SU-DHL-6 (cell line): ENCODE results near the gene MTFMT.

Experiments used
- H2AFZ ChIP-seq: fragments of 200-600 bp; sonication (generic); 2 replicates; pipeline ENCODE4 v1.6.1; 2014; ENCODE audit warnings: low read depth, mild to moderate bottlenecking, moderate library complexity, mixed read lengths, antibody characterized with exemption, low read length; ENCODE audit not compliant: severe bottlenecking
- H3F3A ChIP-seq: fragments of 200-600 bp; shearing (Covaris generic); 2 replicates; pipeline ENCODE4 v1.6.0; 2016; ENCODE audit warnings: antibody characterized with exemption, mild to moderate bottlenecking; ENCODE audit not compliant: insufficient read depth
- H3K27ac ChIP-seq: fragments of 200-600 bp; sonication (generic); 2 replicates; pipeline ENCODE4 v1.5.1; 2016; ENCODE audit warnings: low read depth, mild to moderate bottlenecking, low read length, moderate library complexity, mixed read lengths
- H3K27me3 ChIP-seq: fragments of 200-600 bp; sonication (generic), shearing (Covaris generic); 2 replicates; pipeline ENCODE4 v1.6.0; 2014; ENCODE audit warnings: mild to moderate bottlenecking, low read length
- H3K36me3 ChIP-seq: fragments of 200-600 bp; sonication (generic); 2 replicates; pipeline ENCODE4 v1.6.1; 2014; ENCODE audit warnings: mild to moderate bottlenecking, low read length, mixed read lengths
- H3K4me2 ChIP-seq: fragments of 300-600, 200-600 bp; shearing (Covaris generic), sonication (generic); 2 replicates; pipeline ENCODE4 v1.6.0; 2014; ENCODE audit warnings: low read length, low read depth, mild to moderate bottlenecking; ENCODE audit not compliant: poor library complexity, severe bottlenecking
- H3K4me3 ChIP-seq: fragments of 200-600 bp; sonication (generic); 2 replicates; pipeline ENCODE4 v1.5.1; 2014; ENCODE audit warnings: antibody characterized with exemption, low read length, mild to moderate bottlenecking, mixed read lengths; ENCODE audit not compliant: insufficient read depth, poor library complexity, severe bottlenecking
- H3K79me2 ChIP-seq: fragments of 200-600 bp; sonication (generic); 2 replicates; pipeline ENCODE4 v1.6.1; 2014; ENCODE audit warnings: mild to moderate bottlenecking, low read length, moderate library complexity; ENCODE audit not compliant: insufficient read depth
- H3K9ac ChIP-seq: fragments of 200-600 bp; sonication (generic); 2 replicates; pipeline ENCODE4 v1.7.0; 2014; ENCODE audit warnings: mild to moderate bottlenecking, low read length
- H3K9me2 ChIP-seq: fragments of 200-600 bp; sonication (generic); replicated peaks from 2 replicates; pipeline ENCODE4 v1.6.1; 2014; ENCODE audit warnings: low read length; ENCODE audit not compliant: insufficient read depth
- H3K9me3 ChIP-seq: fragments of 200-600 bp; sonication (generic); 2 replicates; pipeline ENCODE4 v1.6.1; 2014; ENCODE audit warnings: low read length, mixed read lengths; ENCODE audit not compliant: insufficient read depth
- H4K20me1 ChIP-seq: fragments of 200-600 bp; sonication (generic); 2 replicates; pipeline ENCODE4 v1.6.1; 2014; ENCODE audit warnings: low read depth, mild to moderate bottlenecking, antibody characterized with exemption, low read length, moderate library complexity, mixed read lengths
- EZH2phosphoT487 ChIP-seq: fragments of 200-600 bp; sonication (generic), shearing (Covaris generic); conservative IDR thresholded peaks from 2 replicates; pipeline ENCODE4 v1.6.1; 2018; ENCODE audit warnings: mild to moderate bottlenecking, antibody characterized with exemption, low read length, moderate library complexity, mixed read lengths
- TF ChIP-seq, protein P1 (sequence below): fragments of 200-600 bp; sonication (generic); IDR thresholded peaks from one replicate; pipeline ENCODE4 v1.5.1; 2017; ENCODE audit warnings: antibody characterized with exemption, mild to moderate bottlenecking, low read length, moderate library complexity; ENCODE audit not compliant: insufficient read depth, poor library complexity, severe bottlenecking

Gene MTFMT

DNA sequence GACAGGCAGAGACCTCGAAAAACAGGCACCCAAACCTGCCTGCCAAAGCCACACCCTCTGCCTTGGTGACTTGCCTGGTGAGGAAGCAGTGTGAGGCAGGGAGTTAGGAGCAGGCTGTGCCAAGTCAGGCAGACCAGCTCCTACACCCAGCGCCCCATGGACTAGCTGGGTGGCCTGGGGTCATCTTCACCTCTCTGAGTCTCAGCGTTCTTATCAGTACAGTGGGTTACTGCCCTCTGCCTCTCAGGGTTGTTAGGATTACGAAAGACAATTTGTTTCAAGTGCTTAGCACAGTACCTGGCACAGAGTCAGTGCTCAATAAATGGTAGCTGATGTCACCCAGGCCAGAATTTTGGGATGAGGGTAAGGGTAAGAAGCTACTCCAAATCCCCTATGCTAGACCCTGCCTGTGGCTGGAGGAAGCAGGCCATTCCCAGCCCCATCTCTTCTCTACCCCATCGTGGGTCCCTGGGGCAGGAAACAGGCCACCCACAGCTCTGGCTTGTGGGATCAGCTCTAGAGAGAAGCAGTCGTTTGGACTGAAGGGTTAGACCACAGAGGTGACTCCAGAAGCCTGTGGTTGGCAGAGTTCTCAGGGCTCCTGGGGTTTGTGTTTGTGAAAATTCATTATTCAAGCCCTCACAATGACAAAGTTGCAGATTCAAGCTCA is 25.9 kb upstream of the MTFMT start:
- Histone ChIP-seq H3K4me3 (no peak overlapping the region), H3K4me2 (no peak overlapping the region), H3K9me2 (no peaks in the 10 kb centered on the region), H2AFZ (no peak overlapping the region), H4K20me1 (no peaks in the 10 kb centered on the region), H3K36me3 (no peaks in the 10 kb centered on the region), H3F3A (no peaks in the 10 kb centered on the region), H3K79me2 (no peaks in the 10 kb centered on the region), H3K27me3 (no peaks in the 10 kb centered on the region), H3K9ac (no peak overlapping the region), H3K9me3 (no peaks in the 10 kb centered on the region), H3K27ac (no peak overlapping the region)
- TF ChIP-seq, protein P1, sequence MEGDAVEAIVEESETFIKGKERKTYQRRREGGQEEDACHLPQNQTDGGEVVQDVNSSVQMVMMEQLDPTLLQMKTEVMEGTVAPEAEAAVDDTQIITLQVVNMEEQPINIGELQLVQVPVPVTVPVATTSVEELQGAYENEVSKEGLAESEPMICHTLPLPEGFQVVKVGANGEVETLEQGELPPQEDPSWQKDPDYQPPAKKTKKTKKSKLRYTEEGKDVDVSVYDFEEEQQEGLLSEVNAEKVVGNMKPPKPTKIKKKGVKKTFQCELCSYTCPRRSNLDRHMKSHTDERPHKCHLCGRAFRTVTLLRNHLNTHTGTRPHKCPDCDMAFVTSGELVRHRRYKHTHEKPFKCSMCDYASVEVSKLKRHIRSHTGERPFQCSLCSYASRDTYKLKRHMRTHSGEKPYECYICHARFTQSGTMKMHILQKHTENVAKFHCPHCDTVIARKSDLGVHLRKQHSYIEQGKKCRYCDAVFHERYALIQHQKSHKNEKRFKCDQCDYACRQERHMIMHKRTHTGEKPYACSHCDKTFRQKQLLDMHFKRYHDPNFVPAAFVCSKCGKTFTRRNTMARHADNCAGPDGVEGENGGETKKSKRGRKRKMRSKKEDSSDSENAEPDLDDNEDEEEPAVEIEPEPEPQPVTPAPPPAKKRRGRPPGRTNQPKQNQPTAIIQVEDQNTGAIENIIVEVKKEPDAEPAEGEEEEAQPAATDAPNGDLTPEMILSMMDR: no peak
- TF ChIP-seq EZH2phosphoT487: no peak

DNA sequence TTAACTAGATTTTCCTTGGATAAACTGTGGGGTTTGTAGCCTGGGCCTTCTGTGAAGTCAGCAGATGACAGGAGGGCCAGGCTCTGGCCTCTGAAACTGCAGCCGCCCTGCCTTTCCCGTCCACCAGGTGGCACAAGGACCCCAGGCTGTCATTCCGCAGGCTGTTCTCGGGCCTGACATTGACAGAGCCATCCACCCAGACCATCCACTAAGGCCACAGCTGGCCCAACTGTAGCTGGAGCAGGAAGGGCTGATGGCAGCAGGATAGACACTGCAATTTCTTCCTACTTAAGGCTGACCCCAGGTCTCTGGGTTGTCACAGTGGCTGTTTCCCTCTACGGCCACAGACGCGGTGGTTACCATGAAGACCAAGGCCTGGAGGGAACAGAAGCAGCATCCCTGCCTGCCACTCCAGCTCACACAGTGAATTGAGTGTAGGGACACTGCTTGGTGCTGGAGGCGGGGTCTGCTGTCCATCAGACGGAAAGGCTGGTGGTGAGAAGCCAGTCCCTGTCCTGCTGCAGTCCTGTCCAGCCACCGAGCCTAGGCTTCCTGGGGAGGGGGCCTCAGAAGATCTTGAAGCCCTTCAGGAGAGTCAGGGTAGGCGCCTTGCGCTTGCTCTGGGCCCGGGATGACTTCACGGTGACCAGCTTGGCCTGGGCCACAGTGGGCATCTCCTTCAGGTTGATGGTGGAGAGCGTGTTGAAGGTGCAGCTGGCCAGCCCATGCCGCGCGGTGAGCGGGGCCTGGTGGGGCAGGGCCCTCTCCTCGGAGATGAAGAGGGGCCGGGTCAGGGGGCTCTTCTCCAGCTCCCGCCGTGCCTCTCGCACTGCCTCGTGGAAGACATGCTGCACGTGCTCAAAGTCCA is 25.1 kb upstream of the MTFMT start:
- Histone ChIP-seq H3K9me2 (no peaks in the 10 kb centered on the region), H3K79me2 (no peaks in the 10 kb centered on the region), H3F3A (no peaks in the 10 kb centered on the region), H4K20me1 (no peaks in the 10 kb centered on the region), H2AFZ (no peak overlapping the region), H3K36me3 (no peaks in the 10 kb centered on the region), H3K27ac (no peak overlapping the region), H3K27me3 (no peaks in the 10 kb centered on the region), H3K4me3 (no peak overlapping the region), H3K4me2 (no peak overlapping the region), H3K9ac (no peak overlapping the region), H3K9me3 (no peaks in the 10 kb centered on the region)
- TF ChIP-seq EZH2phosphoT487: no peak
- TF ChIP-seq, protein P1: peak; percentile 72

DNA sequence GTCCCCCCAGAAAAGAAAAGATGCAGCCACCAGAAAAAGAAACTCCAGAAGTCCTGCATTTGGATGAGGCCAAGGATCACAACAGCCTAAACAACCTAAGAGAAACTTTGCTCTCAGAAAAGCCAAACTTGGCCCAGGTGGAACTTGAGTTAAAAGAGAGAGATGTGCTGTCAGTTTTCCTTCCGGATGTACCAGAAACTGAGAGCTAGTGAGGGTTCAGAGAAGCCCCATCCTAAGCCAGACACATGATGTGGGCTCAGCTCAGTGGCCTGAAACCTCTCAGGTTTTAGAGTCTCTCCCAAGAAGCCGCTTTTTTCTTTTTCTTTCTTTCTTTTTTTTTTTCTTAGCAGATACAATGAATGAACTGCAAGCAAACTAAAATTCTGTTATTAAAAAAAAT is 23.5 kb upstream of the MTFMT start:
- no peaks in the 10 kb centered on the region for H4K20me1 ChIP-seq
- no peak overlapping the region for H3K4me2 ChIP-seq
- no peaks in the 10 kb centered on the region for H3K9me2 ChIP-seq
- no peak overlapping the region for H3K27ac ChIP-seq
- H3K36me3 ChIP-seq: no peaks in the 10 kb centered on the region
- no peaks in the 10 kb centered on the region for H3F3A ChIP-seq
- no peaks in the 10 kb centered on the region for H3K9me3 ChIP-seq
- no peaks in the 10 kb centered on the region for H3K79me2 ChIP-seq
- H3K9ac ChIP-seq: no peak overlapping the region
- H3K4me3 ChIP-seq: no peak overlapping the region
- no peak overlapping the region for H2AFZ ChIP-seq
- no peaks in the 10 kb centered on the region for H3K27me3 ChIP-seq
- TF ChIP-seq, protein P1: no peak
- no peak for TF ChIP-seq EZH2phosphoT487
